Lower lobe of right lung (tissue), 2 donors: ENCODE results near the gene GATA5. TPM values are rescaled to one million over a fixed set of nuclear protein-coding genes. Genes with fewer than 3 reads are reported as not detected.
A peak's percentile ranks its signal among the peaks of the same experiment; 100 is the strongest.

Experiments used
- ATAC-seq, 2 donors: fragments of 200-7000 bp; cut with Tn5 transposase; one replicate each; pipeline ENCODE4 v1.9.1; 2020 to 2022; ENCODE audit warnings: mild to moderate bottlenecking in 2 of 2, moderate library complexity in 2 of 2
- DNase-seq: peaks from one replicate; pipeline ENCODE4 v3.0.0-alpha.2; 2020
- H3K27ac ChIP-seq: fragments of 200-600 bp; one replicate; pipeline ENCODE4 v1.8.0; 2022
- H3K27me3 ChIP-seq: fragments of 200-600 bp; one replicate; pipeline ENCODE4 v1.8.0; 2022; ENCODE audit warnings: low read depth
- H3K36me3 ChIP-seq: fragments of 200-600 bp; one replicate; pipeline ENCODE4 v1.8.0; 2022; ENCODE audit warnings: mild to moderate bottlenecking
- H3K4me1 ChIP-seq: fragments of 200-600 bp; one replicate; pipeline ENCODE4 v1.8.0; 2022
- H3K4me3 ChIP-seq: fragments of 200-600 bp; one replicate; pipeline ENCODE4 v1.8.0; 2022; ENCODE audit warnings: mild to moderate bottlenecking
- H3K9me3 ChIP-seq: fragments of 200-600 bp; one replicate; pipeline ENCODE4 v1.8.0; 2022
- intact Hi-C: fragments of 100-400 bp; cut with DNase I; formaldehyde crosslinking; loops from one replicate; pipeline ENCODE4 v1.11.0; 2022
- total RNA-seq: library from RNA; stranded (reverse); fragmentation: NEBNext Ultra II Directional; extraction: Animal tissue kit (Norgen Biotek cat#: 25700); gene quantifications from one replicate; pipeline ENCODE4 v1.2.1, GENCODE V29; 2021
- TF ChIP-seq, protein P1 (sequence below): fragments of 200-600 bp; IDR thresholded peaks from one replicate; pipeline ENCODE4 v1.8.0; 2022; ENCODE audit warnings: antibody characterized with exemption, mild to moderate bottlenecking
- donor health status: DM: no; HTN: yes; CAD: no; lungs with severe emphysema.

Gene GATA5
- total RNA-seq, 1 donor from 2014 or later: 1.8 TPM

DNA sequence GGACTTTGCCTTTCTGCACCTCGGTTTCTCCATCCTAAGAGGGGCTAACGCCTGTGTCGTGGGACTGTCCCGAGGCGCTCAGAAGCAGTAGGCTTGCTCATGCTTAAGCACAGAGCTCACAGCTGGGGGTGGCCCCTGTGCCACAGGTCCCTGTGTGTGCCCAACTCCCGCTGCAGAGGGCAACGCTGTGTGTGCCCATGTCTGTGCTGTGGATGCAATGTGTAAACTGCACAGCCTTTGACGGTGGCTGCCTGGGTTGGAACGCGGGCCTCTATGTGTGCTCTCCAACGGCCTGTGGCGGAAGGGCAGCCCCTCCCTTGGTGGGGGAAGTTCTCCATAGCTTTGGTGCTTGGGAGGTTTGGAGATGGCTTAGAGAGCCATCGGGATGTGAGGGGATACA lies 10.7 kb upstream of the GATA5 start:
- Histone ChIP-seq H3K27ac (no peak overlapping the region), H3K4me3 (no peak overlapping the region), H3K27me3 (peaks cover 71% of the 10 kb centered on the region), H3K36me3 (no peaks in the 10 kb centered on the region), H3K4me1 (peaks cover 23% of the 10 kb centered on the region), H3K9me3 (no peaks in the 10 kb centered on the region)
- TF ChIP-seq, protein P1, sequence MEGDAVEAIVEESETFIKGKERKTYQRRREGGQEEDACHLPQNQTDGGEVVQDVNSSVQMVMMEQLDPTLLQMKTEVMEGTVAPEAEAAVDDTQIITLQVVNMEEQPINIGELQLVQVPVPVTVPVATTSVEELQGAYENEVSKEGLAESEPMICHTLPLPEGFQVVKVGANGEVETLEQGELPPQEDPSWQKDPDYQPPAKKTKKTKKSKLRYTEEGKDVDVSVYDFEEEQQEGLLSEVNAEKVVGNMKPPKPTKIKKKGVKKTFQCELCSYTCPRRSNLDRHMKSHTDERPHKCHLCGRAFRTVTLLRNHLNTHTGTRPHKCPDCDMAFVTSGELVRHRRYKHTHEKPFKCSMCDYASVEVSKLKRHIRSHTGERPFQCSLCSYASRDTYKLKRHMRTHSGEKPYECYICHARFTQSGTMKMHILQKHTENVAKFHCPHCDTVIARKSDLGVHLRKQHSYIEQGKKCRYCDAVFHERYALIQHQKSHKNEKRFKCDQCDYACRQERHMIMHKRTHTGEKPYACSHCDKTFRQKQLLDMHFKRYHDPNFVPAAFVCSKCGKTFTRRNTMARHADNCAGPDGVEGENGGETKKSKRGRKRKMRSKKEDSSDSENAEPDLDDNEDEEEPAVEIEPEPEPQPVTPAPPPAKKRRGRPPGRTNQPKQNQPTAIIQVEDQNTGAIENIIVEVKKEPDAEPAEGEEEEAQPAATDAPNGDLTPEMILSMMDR: no peak
- no peak for DNase-seq
- ATAC-seq: no peak
- intact Hi-C loops: no loop called here

DNA sequence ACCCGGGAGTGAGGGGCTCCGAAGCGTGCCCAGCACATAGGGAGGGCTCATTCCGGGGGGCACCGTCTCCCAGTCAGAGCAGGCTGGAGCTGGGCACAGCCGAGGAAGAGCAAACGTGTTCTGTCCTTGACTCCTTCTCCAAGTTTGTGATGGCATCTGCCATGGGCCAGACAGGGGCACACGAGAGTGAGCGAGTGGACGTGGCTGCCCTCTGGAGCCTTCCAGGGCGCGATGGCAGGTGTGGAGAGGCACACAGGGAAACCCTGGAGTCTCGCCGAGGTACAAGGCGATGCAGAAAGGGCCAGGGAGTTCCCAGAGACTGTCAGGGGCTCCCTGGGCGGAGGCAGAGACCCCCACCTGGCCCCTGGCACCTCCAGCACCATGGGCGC lies 9.9 kb upstream of the GATA5 start:
- H3K4me3 ChIP-seq: no peak overlapping the region
- DNase-seq (no peak), ATAC-seq (no peak)
- peaks cover 23% of the 10 kb centered on the region for H3K4me1 ChIP-seq
- no peaks in the 10 kb centered on the region for H3K9me3 ChIP-seq
- no peak overlapping the region for H3K27ac ChIP-seq
- TF ChIP-seq, protein P1: no peak
- peaks cover 79% of the 10 kb centered on the region for H3K27me3 ChIP-seq
- intact Hi-C loops: no loop called here
- H3K36me3 ChIP-seq: no peaks in the 10 kb centered on the region

DNA sequence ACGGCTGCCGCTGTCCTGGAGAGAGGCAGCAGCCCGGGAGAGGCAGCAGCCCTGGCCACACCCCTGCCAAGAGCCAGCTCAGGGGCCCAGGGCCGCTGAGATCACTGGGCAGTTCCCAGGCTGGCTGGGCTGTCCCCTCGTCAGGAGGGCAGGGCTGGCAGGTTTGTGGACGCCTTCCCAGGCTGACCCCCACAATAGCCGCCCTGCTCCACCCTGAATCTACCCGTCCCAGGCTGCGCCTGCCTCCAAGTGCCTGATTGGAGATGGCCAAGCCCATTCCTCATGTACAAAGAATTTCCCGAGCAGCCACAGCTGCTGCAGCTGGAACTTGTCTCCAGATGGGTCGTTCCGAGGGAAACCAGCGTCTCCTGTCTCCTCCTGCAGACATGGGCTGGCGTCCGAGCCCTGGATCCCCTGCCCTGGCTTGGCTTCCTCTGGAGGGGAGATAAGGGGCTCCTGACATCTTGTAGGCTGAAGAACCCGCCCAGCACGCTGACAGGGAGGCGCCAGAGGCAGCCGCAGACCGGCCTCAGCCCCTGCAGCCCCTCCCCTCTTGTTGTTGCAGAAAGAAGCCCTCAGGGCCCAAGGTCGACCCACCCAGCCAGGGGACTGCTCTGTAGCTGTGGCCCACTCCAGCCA lies 9.4 kb upstream of the GATA5 start:
- DNase-seq: no peak
- Histone ChIP-seq H3K9me3 (no peaks in the 10 kb centered on the region), H3K27me3 (peaks cover 84% of the 10 kb centered on the region), H3K4me1 (peaks cover 23% of the 10 kb centered on the region), H3K36me3 (no peaks in the 10 kb centered on the region), H3K4me3 (no peak overlapping the region), H3K27ac (no peak overlapping the region)
- TF ChIP-seq, protein P1: no peak
- ATAC-seq: peak; percentile 8 to 35
- intact Hi-C loops: no loop called here

DNA sequence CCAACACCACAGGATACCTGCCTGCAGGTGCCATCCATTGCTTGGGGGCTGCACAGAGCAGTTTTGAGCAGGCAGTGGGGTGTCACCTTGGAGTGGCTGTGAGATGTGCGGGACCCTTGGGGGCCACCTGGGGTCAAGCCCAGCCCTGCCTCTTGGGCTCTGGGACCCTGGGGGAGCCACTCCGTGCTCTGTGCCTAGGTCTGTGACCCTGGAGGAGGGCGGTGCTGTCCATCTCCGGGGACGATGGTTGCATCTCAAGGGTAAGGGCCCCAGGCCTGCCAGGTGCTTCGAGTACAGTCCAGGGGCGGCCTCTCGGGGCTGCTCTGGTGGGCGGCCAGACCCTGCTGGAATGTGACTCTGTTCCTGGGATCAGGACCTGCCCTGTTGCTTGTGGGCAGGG lies 8.7 kb upstream of the GATA5 start:
- ATAC-seq (no peak), DNase-seq (no peak)
- Histone ChIP-seq H3K36me3 (no peaks in the 10 kb centered on the region), H3K4me1 (peaks cover 23% of the 10 kb centered on the region), H3K9me3 (no peaks in the 10 kb centered on the region), H3K4me3 (no peak overlapping the region), H3K27ac (no peak overlapping the region), H3K27me3 (peaks cover 87% of the 10 kb centered on the region)
- intact Hi-C loops: no loop called here
- TF ChIP-seq, protein P1: no peak

DNA sequence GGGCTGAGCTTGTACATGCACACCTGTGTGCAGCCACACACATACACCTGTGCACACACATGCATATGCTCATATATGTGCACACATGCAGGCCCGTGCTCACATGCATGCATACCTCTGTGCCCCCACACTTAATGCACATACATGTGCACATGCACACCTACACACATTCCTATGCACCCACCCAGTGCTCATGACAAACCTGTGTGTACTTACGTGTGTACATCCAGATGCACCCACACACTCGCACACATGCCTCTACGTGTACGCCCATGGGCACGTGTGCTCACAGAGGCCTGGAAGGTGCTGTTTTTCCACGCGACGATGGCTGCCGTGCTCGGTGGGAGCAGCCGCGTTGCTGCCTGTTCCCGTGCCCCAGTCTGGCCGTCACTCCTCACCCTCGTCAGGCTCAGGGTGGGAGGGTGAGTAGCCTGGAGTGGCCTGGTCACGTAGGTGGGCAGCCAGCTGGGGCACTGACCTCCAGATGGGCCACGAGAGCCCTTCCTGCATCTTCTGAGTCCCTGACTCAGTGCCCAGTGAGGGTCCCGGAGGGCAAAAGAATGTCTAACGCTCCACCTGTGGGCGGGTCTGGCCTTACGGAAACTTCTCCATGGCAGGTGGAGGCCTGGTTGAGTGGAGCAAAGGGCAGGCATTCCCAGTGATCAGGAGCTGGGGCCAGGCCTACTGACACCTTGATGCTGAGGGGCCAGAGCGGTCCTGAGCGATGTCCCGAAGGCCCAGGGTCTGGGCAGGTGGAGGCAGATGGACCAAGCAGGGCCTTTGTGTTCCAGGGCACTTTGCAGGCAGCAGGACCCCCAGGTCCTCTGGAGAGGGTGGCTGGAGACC lies 8.0 kb upstream of the GATA5 start:
- TF ChIP-seq, protein P1: no peak
- Histone ChIP-seq H3K36me3 (no peaks in the 10 kb centered on the region), H3K27me3 (peaks cover 91% of the 10 kb centered on the region), H3K9me3 (no peaks in the 10 kb centered on the region), H3K4me1 (peaks cover 23% of the 10 kb centered on the region), H3K4me3 (no peak overlapping the region), H3K27ac (no peak overlapping the region)
- DNase-seq (no peak), ATAC-seq (no peak)
- intact Hi-C loops: no loop called here
